Astrocyte of the spinal cord (primary cell): ENCODE measurements around the gene CRYZ.
"Not testable (repeated sequence)": the region's sequence is repeated elsewhere in the genome, so short reads cannot be mapped to it uniquely, and the experiment has no call there.

Experiments
- DNase-seq: peaks from one replicate; pipeline ENCODE4 v3.0.0; 2011; ENCODE audit warnings: low read depth, low spot score
- H3K4me3 ChIP-seq: 2 replicates; pipeline ENCODE4 v1.5.1; 2011; ENCODE audit warnings: low read depth, mild to moderate bottlenecking, low read length, moderate library complexity
- CTCF ChIP-seq: IDR thresholded peaks from 2 replicates; pipeline ENCODE4 v1.5.1; 2012; ENCODE audit warnings: low read depth, mild to moderate bottlenecking, low read length, inconsistent platforms
- in situ Hi-C: cut with HindIII; loops from 2 replicates; pipeline ENCODE4 v1.10.0; 2017; ENCODE audit warnings: low sequenced_read_pairs

CRYZ gene

GRCh38 chr1:74772945-74773344 is 40.1 kb upstream of the CRYZ start:
- in situ Hi-C loops: no loop called here
- no peak for TF ChIP-seq CTCF
- no peak for DNase-seq
- H3K4me3 ChIP-seq: no peak overlapping the region

DNA sequence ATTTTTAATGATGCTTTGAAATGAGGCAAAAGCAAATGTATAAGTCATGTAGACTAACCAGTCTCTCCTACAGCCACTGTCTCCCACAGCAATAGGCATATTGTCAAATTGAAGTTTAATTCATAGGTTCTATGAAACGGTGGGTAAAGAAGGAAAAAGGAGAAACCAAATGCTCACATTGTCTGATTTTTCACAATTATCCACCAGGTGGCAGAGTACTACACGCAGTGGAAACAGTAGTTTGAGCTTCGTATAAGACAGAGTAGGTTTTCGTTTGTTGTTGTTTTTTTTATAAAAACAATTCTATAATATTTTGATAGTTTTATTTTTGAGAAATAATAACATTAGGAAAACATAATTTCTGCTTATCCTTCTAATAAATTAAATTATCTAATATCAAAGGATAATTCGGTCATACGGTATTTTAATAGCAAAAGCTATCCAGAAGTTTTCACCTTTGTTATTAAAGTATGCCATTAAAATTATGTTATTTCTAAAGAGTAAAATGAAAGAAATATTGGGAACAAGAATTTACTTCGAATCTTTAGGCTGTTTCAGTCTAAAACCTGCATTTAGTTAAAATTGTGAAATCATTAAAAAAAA is 39.2 kb upstream of the CRYZ start:
- DNase-seq: peak; percentile 55
- in situ Hi-C loops: no loop called here
- no peak overlapping the region for H3K4me3 ChIP-seq
- TF ChIP-seq CTCF: peak; percentile 67

DNA sequence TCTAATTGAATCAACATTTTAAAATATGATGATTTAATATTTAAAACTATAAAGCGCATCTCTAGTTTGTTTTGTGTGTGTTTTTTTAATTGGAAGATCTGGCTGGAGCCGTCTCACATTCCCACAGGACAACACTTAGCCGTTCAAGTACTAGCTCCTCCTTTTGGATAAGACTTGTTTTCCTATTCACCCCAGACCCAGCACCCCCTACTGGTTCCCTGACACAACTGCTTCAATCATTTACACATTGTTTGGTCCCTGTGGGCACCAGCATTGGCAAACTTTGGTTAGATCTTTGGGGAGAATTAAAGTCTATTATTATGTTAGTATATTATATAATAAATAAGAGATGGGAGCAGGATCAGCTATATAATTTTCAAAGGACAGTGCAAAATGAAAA is 34.6 kb upstream of the CRYZ start:
- no peak overlapping the region for H3K4me3 ChIP-seq
- DNase-seq: no peak
- in situ Hi-C loops: no loop called here
- TF ChIP-seq CTCF: no peak

DNA sequence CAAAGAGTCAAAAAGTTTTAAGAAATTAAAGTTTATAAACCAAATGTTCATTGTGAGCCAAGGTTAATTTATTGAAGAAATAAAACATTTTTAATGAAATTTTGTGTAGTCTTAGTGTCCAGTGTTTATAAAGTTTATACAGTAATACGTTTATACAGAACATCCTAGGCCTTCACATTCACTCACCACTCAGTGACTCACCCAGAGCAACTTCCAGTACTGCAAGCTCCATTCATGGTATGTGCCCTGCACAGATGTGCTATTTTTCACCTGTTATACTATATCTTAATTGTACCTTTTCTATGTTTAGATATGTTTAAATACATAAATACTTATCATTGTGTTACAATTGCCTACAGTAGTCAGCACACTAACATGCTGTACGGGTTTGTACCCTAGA is 33.7 kb upstream of the CRYZ start:
- in situ Hi-C loops: no loop called here
- no peak overlapping the region for H3K4me3 ChIP-seq
- no peak for TF ChIP-seq CTCF
- DNase-seq: peak; percentile 5

DNA sequence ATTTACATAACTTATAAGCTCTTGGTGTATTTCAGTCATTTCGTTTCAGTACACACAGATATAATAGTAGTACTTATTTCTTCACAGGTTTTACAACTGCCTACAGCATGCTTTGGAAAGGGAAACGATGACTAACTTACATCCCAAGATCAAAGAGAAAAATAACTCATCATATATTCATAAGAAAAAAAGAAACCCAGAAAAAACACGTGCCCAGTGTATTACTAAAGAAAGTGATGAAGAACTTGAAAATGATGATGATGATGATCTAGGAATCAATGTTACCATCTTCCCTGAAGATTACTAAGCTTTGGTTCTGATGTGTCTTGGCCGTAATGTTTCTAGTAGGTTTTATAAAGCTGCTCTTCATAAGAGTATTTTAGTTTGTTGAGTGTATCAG is 31.0 kb upstream of the CRYZ start:
- no peak for TF ChIP-seq CTCF
- in situ Hi-C loops: no loop called here
- DNase-seq: no peak
- no peak overlapping the region for H3K4me3 ChIP-seq

DNA sequence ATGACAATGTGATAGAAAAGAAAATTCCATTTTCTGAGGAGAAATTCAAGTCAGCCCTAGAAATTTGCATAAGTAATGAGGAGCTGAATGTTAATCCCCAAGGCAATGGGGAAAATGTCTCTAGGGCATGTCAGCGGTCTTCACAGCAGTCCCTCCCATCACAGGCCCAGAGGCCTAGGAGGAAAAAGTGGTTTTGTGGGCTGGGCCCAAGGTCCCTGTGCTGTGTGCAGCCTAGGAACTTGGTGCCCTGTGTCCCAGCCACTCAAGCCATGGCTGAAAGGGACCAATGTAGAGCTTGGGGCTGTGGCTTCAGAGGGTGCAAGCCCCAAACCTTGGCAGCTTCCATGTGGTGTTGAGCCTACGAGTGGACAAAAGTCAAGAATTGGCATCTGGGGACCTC is 23.8 kb upstream of the CRYZ start:
- in situ Hi-C loops, DNase-seq, H3K4me3 ChIP-seq: not testable (repeated sequence)

DNA sequence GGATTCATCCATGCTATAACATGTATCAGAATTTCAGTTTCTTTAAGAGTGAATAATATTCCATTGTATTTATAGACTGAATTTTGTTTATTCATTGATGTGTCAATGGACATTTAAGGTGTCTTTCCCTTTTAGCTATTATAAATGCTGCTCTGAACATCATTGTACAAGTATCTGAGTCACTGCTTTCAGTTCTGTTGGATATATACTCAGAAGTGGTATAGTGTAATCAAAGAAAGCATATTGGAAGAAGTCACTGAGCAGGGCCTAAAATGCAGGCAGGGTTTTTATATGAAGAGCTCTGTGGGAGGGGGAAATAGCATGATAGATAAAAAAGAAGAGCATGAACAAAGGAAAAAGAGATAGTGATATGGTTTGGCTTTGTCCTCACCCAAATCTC is 22.6 kb upstream of the CRYZ start:
- no peak for TF ChIP-seq CTCF
- in situ Hi-C loops: no loop called here
- no peak overlapping the region for H3K4me3 ChIP-seq
- no peak for DNase-seq
